ENCODE data around the gene CMPK1. TPM values are rescaled to one million over a fixed set of nuclear protein-coding genes. Genes with fewer than 3 reads are reported as not detected.

The CMPK1 gene
- total RNA-seq, 2 donors from 2014 or later: 95.3 to 124 TPM

DNA sequence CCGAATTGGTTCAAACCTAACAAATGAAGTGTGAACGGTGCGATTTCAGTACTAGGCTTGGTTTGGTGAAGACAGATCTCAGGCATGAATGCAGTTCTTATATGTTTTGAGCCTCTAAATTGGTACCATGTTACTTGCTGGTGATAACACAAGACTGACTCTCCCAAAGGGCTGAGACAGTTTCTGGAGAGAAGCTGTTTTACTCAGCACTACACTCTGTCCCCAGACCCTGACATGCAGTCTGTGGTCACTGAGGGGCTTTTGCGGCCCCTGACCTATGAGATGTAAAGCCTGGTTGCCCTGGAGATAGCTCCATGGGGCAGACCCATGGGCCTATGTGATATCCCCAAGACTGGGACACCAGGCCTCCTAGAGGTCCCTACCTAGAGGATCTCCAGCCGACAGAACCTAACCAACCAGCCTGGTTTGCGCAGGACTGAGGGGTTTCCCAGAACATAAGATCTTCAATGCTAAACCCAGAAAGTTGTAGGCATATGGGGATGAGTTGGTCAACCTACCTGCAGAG is 63.1 kb downstream of the CMPK1 start:
- H3K27ac Mint-ChIP-seq: no peak overlapping the region

GRCh38 chr1:47399138-47399845 is 65.7 kb downstream of the CMPK1 start:
- H3K4me3 Mint-ChIP-seq: no peak overlapping the region
- H3K9me3 Mint-ChIP-seq: no peaks in the 10 kb centered on the region

More for the DNA sequence above, 63.1 kb downstream of the CMPK1 start:
- no peak for ATAC-seq (replicated peaks)
- Mint-ChIP-seq H3K36me3 (ENCODE audit: low read depth) (no peaks in the 10 kb centered on the region), H3K27me3 (peaks cover 16% of the 10 kb centered on the region), H3K4me1 (no peaks in the 10 kb centered on the region), H3K9me3 (no peaks in the 10 kb centered on the region), H3K4me3 (no peak overlapping the region)

GRCh38 chr1:47399846-47400155 is 66.2 kb downstream of the CMPK1 start:
- no peak overlapping the region for H3K4me3 Mint-ChIP-seq
- H3K27me3 Mint-ChIP-seq: peaks cover 16% of the 10 kb centered on the region
- H3K9me3 Mint-ChIP-seq: no peaks in the 10 kb centered on the region
- H3K4me1 Mint-ChIP-seq: no peaks in the 10 kb centered on the region
- no peak overlapping the region for H3K27ac Mint-ChIP-seq
- no peak for ATAC-seq (replicated peaks)
- no peaks in the 10 kb centered on the region for H3K36me3 Mint-ChIP-seq (ENCODE audit: low read depth)

More at GRCh38 chr1:47399138-47399845, 65.7 kb downstream of the CMPK1 start:
- H3K36me3 Mint-ChIP-seq (ENCODE audit: low read depth): no peaks in the 10 kb centered on the region
- no peaks in the 10 kb centered on the region for H3K4me1 Mint-ChIP-seq
- no peak overlapping the region for H3K27ac Mint-ChIP-seq
- peaks cover 16% of the 10 kb centered on the region for H3K27me3 Mint-ChIP-seq
- no peak for ATAC-seq (replicated peaks)

DNA sequence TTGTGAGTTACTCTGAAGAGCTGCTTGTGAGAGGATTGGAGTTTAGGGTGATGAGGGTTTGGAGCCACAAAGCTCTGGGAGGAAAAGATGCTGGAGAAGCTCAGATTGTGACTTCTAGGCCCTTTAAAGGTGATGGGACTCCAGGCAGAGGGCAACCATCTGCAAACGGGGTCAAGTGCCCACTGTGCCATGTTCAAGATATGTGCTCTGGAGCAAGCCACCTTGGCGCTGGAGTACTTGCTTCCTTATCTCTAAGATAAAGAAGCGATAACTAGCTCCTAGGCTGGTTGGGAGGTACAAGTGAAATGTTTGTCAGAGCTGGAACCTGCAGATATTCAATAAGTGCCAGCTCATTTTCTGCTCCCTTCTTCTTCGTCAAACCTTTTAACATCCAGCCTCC is 68.2 kb downstream of the CMPK1 start:
- no peaks in the 10 kb centered on the region for H3K4me1 Mint-ChIP-seq
- no peak for ATAC-seq (replicated peaks)
- H3K27ac Mint-ChIP-seq: no peak overlapping the region
- H3K36me3 Mint-ChIP-seq (ENCODE audit: low read depth): no peaks in the 10 kb centered on the region
- peaks cover 17% of the 10 kb centered on the region for H3K27me3 Mint-ChIP-seq
- H3K4me3 Mint-ChIP-seq: no peak overlapping the region
- H3K9me3 Mint-ChIP-seq: no peaks in the 10 kb centered on the region

DNA sequence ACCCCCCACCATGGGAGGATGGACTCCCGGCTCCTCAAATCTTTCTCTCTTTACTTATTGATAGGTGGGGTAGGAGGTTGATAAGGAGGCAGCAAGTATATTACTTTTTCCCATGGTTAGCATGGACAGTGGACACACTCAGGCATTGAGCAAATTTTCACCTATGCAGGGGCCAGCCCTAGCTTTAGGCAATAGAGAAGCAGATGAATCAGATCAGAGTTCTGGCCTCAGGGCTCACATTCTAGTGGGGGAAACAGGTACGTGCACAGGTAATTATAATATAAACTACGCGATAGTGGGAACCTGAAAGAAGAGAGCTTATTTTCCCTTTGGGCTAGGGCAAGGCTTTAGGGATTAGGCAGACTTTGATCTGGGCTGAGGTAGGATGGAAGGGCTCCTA is 69.0 kb downstream of the CMPK1 start:
- Mint-ChIP-seq H3K4me3 (no peak overlapping the region), H3K27me3 (peaks cover 13% of the 10 kb centered on the region), H3K27ac (no peak overlapping the region), H3K9me3 (no peaks in the 10 kb centered on the region), H3K4me1 (no peaks in the 10 kb centered on the region), H3K36me3 (ENCODE audit: low read depth) (no peaks in the 10 kb centered on the region)
- ATAC-seq (replicated peaks): no peak

DNA sequence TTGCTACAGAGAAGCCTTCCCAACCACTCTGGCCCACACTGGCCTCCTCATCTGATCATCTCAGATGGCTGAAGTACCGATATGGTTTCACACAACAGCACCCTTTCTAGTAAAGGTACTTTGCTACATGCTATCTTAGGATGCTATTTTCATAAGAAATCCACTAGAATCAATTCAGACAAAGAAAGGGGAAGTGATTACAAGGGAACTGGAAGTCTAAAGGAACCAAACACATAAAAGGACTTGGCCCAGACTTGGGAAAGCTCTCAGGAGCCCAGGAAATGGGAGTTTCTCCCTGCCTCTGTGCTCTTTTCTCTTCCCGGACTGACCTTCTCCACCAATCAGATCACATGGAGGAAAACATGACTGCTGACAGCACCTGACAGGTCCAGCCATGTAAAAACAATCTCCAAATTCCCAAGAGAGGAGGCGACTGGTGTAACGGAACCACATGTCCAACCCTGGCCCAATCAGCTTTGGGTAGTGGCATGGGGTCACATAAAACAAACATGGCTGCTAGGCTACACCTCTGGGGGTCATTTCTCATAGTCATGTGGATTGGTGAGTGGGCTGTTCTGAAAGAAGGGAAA is 69.8 kb downstream of the CMPK1 start:
- ATAC-seq (replicated peaks): no peak

GRCh38 chr1:47405697-47406096 is 72.1 kb downstream of the CMPK1 start:
- Mint-ChIP-seq H3K4me3 (no peak overlapping the region), H3K9me3 (no peaks in the 10 kb centered on the region), H3K4me1 (no peaks in the 10 kb centered on the region), H3K27me3 (peaks cover 13% of the 10 kb centered on the region), H3K27ac (no peak overlapping the region), H3K36me3 (ENCODE audit: low read depth) (no peaks in the 10 kb centered on the region)
- ATAC-seq (replicated peaks): no peak

More for the DNA sequence above, 69.8 kb downstream of the CMPK1 start:
- no peaks in the 10 kb centered on the region for H3K9me3 Mint-ChIP-seq
- H3K27ac Mint-ChIP-seq: no peak overlapping the region
- no peak overlapping the region for H3K4me3 Mint-ChIP-seq
- peaks cover 13% of the 10 kb centered on the region for H3K27me3 Mint-ChIP-seq
- H3K4me1 Mint-ChIP-seq: no peaks in the 10 kb centered on the region
- H3K36me3 Mint-ChIP-seq (ENCODE audit: low read depth): no peaks in the 10 kb centered on the region

DNA sequence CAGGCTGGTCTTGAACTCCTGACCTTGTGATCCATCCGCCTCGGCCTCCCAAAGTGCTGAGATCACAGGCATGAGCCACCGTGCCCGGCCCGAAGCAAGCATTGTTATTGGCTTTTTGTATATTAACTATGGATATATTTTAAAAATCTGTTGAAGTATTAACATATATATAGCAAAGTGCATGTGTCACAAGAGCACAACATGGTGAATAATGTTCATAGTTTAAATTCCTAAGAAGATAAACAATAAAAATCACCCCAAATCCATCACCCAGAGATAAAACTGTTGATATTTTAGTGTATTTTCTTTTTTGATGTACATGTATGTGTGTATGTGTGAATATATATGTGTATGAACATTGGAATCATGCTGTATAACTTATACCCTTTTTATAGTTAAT is 73.4 kb downstream of the CMPK1 start:
- H3K4me1 Mint-ChIP-seq: no peaks in the 10 kb centered on the region
- H3K9me3 Mint-ChIP-seq: no peaks in the 10 kb centered on the region
- H3K27me3 Mint-ChIP-seq: peaks cover 5% of the 10 kb centered on the region
- no peak for ATAC-seq (replicated peaks)
- H3K4me3 Mint-ChIP-seq: no peak overlapping the region
- no peak overlapping the region for H3K27ac Mint-ChIP-seq
- H3K36me3 Mint-ChIP-seq (ENCODE audit: low read depth): no peaks in the 10 kb centered on the region

GRCh38 chr1:47407481-47407880 is 73.9 kb downstream of the CMPK1 start:
- H3K4me3 Mint-ChIP-seq: no peak overlapping the region
- ATAC-seq (replicated peaks): no peak
- H3K9me3 Mint-ChIP-seq: no peaks in the 10 kb centered on the region
- no peaks in the 10 kb centered on the region for H3K4me1 Mint-ChIP-seq
- no peak overlapping the region for H3K27ac Mint-ChIP-seq
- no peaks in the 10 kb centered on the region for H3K36me3 Mint-ChIP-seq (ENCODE audit: low read depth)
- peaks cover 5% of the 10 kb centered on the region for H3K27me3 Mint-ChIP-seq

GRCh38 chr1:47409311-47410067 is 75.9 kb downstream of the CMPK1 start:
- Mint-ChIP-seq H3K9me3 (no peaks in the 10 kb centered on the region), H3K36me3 (ENCODE audit: low read depth) (no peaks in the 10 kb centered on the region), H3K4me1 (no peaks in the 10 kb centered on the region), H3K27ac (no peak overlapping the region), H3K4me3 (no peak overlapping the region), H3K27me3 (peaks cover 10% of the 10 kb centered on the region)
- ATAC-seq (replicated peaks): no peak

- Mint-ChIP-seq H3K36me3 (ENCODE audit: low read depth) (no peaks in the 10 kb centered on the region), H3K9me3 (no peaks in the 10 kb centered on the region), H3K27me3 (peaks cover 9% of the 10 kb centered on the region), H3K4me3 (no peak overlapping the region), H3K27ac (no peak overlapping the region), H3K4me1 (no peaks in the 10 kb centered on the region)
- ATAC-seq (replicated peaks): no peak
These were observed 76.5 kb downstream of the CMPK1 start for GRCh38 chr1:47410068-47410455.

- Mint-ChIP-seq H3K4me1 (no peaks in the 10 kb centered on the region), H3K4me3 (no peak overlapping the region), H3K9me3 (no peaks in the 10 kb centered on the region), H3K27ac (no peak overlapping the region), H3K36me3 (ENCODE audit: low read depth) (no peaks in the 10 kb centered on the region), H3K27me3 (peaks cover 17% of the 10 kb centered on the region)
- ATAC-seq (replicated peaks): no peak
These were observed 77.8 kb downstream of the CMPK1 start for GRCh38 chr1:47411436-47411835.

- H3K36me3 Mint-ChIP-seq (ENCODE audit: low read depth): peaks cover 3% of the 10 kb centered on the region
- H3K9me3 Mint-ChIP-seq: no peaks in the 10 kb centered on the region
- H3K27me3 Mint-ChIP-seq: peaks cover 21% of the 10 kb centered on the region
- H3K27ac Mint-ChIP-seq: no peak overlapping the region
- no peak overlapping the region for H3K4me3 Mint-ChIP-seq
- H3K4me1 Mint-ChIP-seq: peaks cover 2% of the 10 kb centered on the region
- ATAC-seq (replicated peaks): no peak
These were observed 78.8 kb downstream of the CMPK1 start for GRCh38 chr1:47412437-47412836.

GRCh38 chr1:47415728-47416318 is 82.2 kb downstream of the CMPK1 start, which contains the start of gene FOXE3:
Gene FOXE3 (plus strand): TSS chr1:47416285. CDS start chr1:47416316, 31 bp downstream.
- Mint-ChIP-seq H3K27me3 (peaks cover 32% of the 10 kb centered on the region), H3K9me3 (no peaks in the 10 kb centered on the region), H3K4me3 (peak within 1 kb of the TSS; percentile 44), H3K36me3 (ENCODE audit: low read depth) (peaks cover 10% of the 10 kb centered on the region), H3K4me1 (peaks cover 7% of the 10 kb centered on the region), H3K27ac (no peak within 1 kb of the TSS)
- no peak for ATAC-seq (replicated peaks)

All from activated T-helper 17 cell treated with anti-CD3 and anti-CD28 coated beads, Interleukin-2, amount 50 U/mL, for 72 hours (primary cell).